ENCODE data around the gene PLB1.
A peak's percentile ranks its signal among the peaks of the same experiment; 100 is the strongest.

PLB1 gene

GRCh38 chr2:28612131-28612812 is 116.4 kb downstream of the PLB1 start:
- Histone ChIP-seq H3K36me3 (ENCODE audit: insufficient read depth, low read length) (no peaks in the 10 kb centered on the region), H3K9ac (ENCODE audit: low read depth, low read length, poor library complexity, severe bottlenecking) (no peak overlapping the region), H3K4me2 (ENCODE audit: low read depth, low read length, poor library complexity, severe bottlenecking) (no peak overlapping the region), H3K9me3 (ENCODE audit: insufficient read depth, low read depth, low read length) (no peaks in the 10 kb centered on the region), H2AFZ (ENCODE audit: low read length) (no peak overlapping the region), H3K27me3 (ENCODE audit: insufficient read depth, low read length, poor library complexity, severe bottlenecking) (no peaks in the 10 kb centered on the region), H3K9me2 (replicated peaks; ENCODE audit: low read depth, low read length) (no peaks in the 10 kb centered on the region), H3K79me2 (ENCODE audit: insufficient read depth, low read length) (no peaks in the 10 kb centered on the region), H3K4me3 (ENCODE audit: low read length, poor library complexity, severe bottlenecking) (no peak overlapping the region), H3F3A (ENCODE audit: low read depth) (no peaks in the 10 kb centered on the region), H3K4me1 (ENCODE audit: insufficient read depth, low read length, poor library complexity, severe bottlenecking) (peaks cover 26% of the 10 kb centered on the region), H4K20me1 (ENCODE audit: insufficient read depth, low read length, poor library complexity, severe bottlenecking) (no peaks in the 10 kb centered on the region)
- TF ChIP-seq CTCF (conservative IDR thresholded peaks at IDR 0.05; ENCODE audit: low read length) (no peak), EZH2phosphoT487 (IDR thresholded peaks at IDR 0.05; ENCODE audit: borderline replicate concordance) (no peak)

- Histone ChIP-seq H2AFZ (ENCODE audit: low read length) (peak overlapping the region; percentile 59), H3K79me2 (ENCODE audit: insufficient read depth, low read length) (no peaks in the 10 kb centered on the region), H3F3A (ENCODE audit: low read depth) (no peaks in the 10 kb centered on the region), H3K4me1 (ENCODE audit: insufficient read depth, low read length, poor library complexity, severe bottlenecking) (peaks cover 34% of the 10 kb centered on the region), H3K4me3 (ENCODE audit: low read length, poor library complexity, severe bottlenecking) (peak overlapping the region; percentile 23), H3K9me2 (replicated peaks; ENCODE audit: low read depth, low read length) (no peaks in the 10 kb centered on the region), H3K9me3 (ENCODE audit: insufficient read depth, low read depth, low read length) (no peaks in the 10 kb centered on the region), H3K4me2 (ENCODE audit: low read depth, low read length, poor library complexity, severe bottlenecking) (peak overlapping the region; percentile 58), H3K9ac (ENCODE audit: low read depth, low read length, poor library complexity, severe bottlenecking) (peak overlapping the region; percentile 40), H3K27me3 (ENCODE audit: insufficient read depth, low read length, poor library complexity, severe bottlenecking) (no peaks in the 10 kb centered on the region), H4K20me1 (ENCODE audit: insufficient read depth, low read length, poor library complexity, severe bottlenecking) (no peaks in the 10 kb centered on the region), H3K36me3 (ENCODE audit: insufficient read depth, low read length) (no peaks in the 10 kb centered on the region)
- no peak for TF ChIP-seq CTCF (conservative IDR thresholded peaks at IDR 0.05; ENCODE audit: low read length)
- no peak for TF ChIP-seq EZH2phosphoT487 (IDR thresholded peaks at IDR 0.05; ENCODE audit: borderline replicate concordance)
These were observed 117.3 kb downstream of the PLB1 start for GRCh38 chr2:28613186-28613585.

GRCh38 chr2:28613633-28614501 is 118.0 kb downstream of the PLB1 start:
- TF ChIP-seq CTCF (conservative IDR thresholded peaks at IDR 0.05; ENCODE audit: low read length): no peak
- no peak for TF ChIP-seq EZH2phosphoT487 (IDR thresholded peaks at IDR 0.05; ENCODE audit: borderline replicate concordance)
- H3K9ac ChIP-seq (ENCODE audit: low read depth, low read length, poor library complexity, severe bottlenecking): peak overlapping the region; percentile 40
- H3K4me1 ChIP-seq (ENCODE audit: insufficient read depth, low read length, poor library complexity, severe bottlenecking): peaks cover 34% of the 10 kb centered on the region
- no peaks in the 10 kb centered on the region for H3F3A ChIP-seq (ENCODE audit: low read depth)
- peak overlapping the region; percentile 23 for H3K4me3 ChIP-seq (ENCODE audit: low read length, poor library complexity, severe bottlenecking)
- no peaks in the 10 kb centered on the region for H3K9me3 ChIP-seq (ENCODE audit: insufficient read depth, low read depth, low read length)
- no peaks in the 10 kb centered on the region for H3K27me3 ChIP-seq (ENCODE audit: insufficient read depth, low read length, poor library complexity, severe bottlenecking)
- H3K36me3 ChIP-seq (ENCODE audit: insufficient read depth, low read length): no peaks in the 10 kb centered on the region
- H3K9me2 ChIP-seq (replicated peaks; ENCODE audit: low read depth, low read length): no peaks in the 10 kb centered on the region
- H3K4me2 ChIP-seq (ENCODE audit: low read depth, low read length, poor library complexity, severe bottlenecking): peak overlapping the region; percentile 58
- H4K20me1 ChIP-seq (ENCODE audit: insufficient read depth, low read length, poor library complexity, severe bottlenecking): no peaks in the 10 kb centered on the region
- H2AFZ ChIP-seq (ENCODE audit: low read length): peak overlapping the region; percentile 59; the same call in 1 of the 2 replicates
- no peaks in the 10 kb centered on the region for H3K79me2 ChIP-seq (ENCODE audit: insufficient read depth, low read length)
